Endothelial cell of umbilical vein (primary cell): ENCODE results near the gene KRCC1. TPM values are rescaled to one million over a fixed set of nuclear protein-coding genes. Genes with fewer than 3 reads are reported as not detected.

ENCODE experiments used
- Bru-seq: library from RNA; stranded (reverse); fragments of 400-500 nt; gene quantifications from one replicate; lab custom pipeline; 2021; lab: Mats Ljungman, UMichigan
- BruChase-seq, 2 experiments: library from RNA; stranded (reverse); fragments of 400-500 nt; gene quantifications; one replicate each; lab custom pipeline; 2021; lab: Mats Ljungman, UMichigan
- BruUV-seq: library from RNA; stranded (reverse); fragments of 400-500 nt; replicated peaks from 2 replicates; lab custom pipeline; 2021; lab: Mats Ljungman, UMichigan
- CTCF ChIA-PET: fragments of 300-600, 350-600 bp; sonication (Branson Sonifier 250); formaldehyde crosslinking; loops from one replicate; lab custom pipeline; 2021; ENCODE audit warnings: antibody characterized with exemption, inconsistent platforms; lab: Charles Lee
- POLR2A ChIA-PET: fragments of 300-600, 350-600 bp; sonication (Branson Sonifier 250); formaldehyde crosslinking; loops from one replicate; lab custom pipeline; 2021; ENCODE audit warnings: antibody characterized with exemption, inconsistent platforms; lab: Charles Lee
- DNase-seq: peaks from one replicate; pipeline ENCODE4 v3.0.0-alpha.2; 2011; ENCODE audit warnings: low read depth, low spot score
- FAIRE-seq: peaks from 2 replicates; lab custom pipeline; 2011; peaks lifted over from hg19 to GRCh38; lab: Jason Lieb, UNC
- H2AFZ ChIP-seq: 2 replicates; pipeline ENCODE4 v1.6.0; 2012; ENCODE audit warnings: low read depth, low read length, control low read depth, inconsistent platforms
- H3K27ac ChIP-seq: 2 replicates; pipeline ENCODE4 v1.5.1; 2011; ENCODE audit warnings: low read depth, mild to moderate bottlenecking, control low read depth, low read length, moderate library complexity; ENCODE audit not compliant: insufficient read depth
- H3K27me3 ChIP-seq, 2 experiments: 2 replicates each; pipeline versions ENCODE4 v1.6.0 to v1.6.1; 2011; ENCODE audit warnings: low read length in 2 of 2, mixed read lengths in 1 of 2; ENCODE audit not compliant: control insufficient read depth in 2 of 2, insufficient read depth in 2 of 2
- H3K36me3 ChIP-seq, 2 experiments: 2 replicates in 1 of 2; 3 replicates in 1 of 2; pipeline ENCODE4 v1.5.1; 2011; ENCODE audit warnings: low read length in 2 of 2, mild to moderate bottlenecking in 1 of 2, moderate library complexity in 1 of 2; ENCODE audit not compliant: control insufficient read depth in 2 of 2, insufficient read depth in 2 of 2; ENCODE audit errors: extremely low read depth in 1 of 2
- H3K4me1 ChIP-seq: 3 replicates; pipeline ENCODE4 v1.5.1; 2011; ENCODE audit warnings: mild to moderate bottlenecking, low read length; ENCODE audit not compliant: control insufficient read depth, insufficient read depth; ENCODE audit errors: extremely low read depth
- H3K4me2 ChIP-seq: 2 replicates; pipeline ENCODE4 v1.6.1; 2011; ENCODE audit warnings: low read length, control low read depth, mixed read lengths; ENCODE audit not compliant: insufficient read depth
- H3K4me3 ChIP-seq, 3 experiments: fragments of 200-600 bp in 1 of 3; sonication (generic), shearing (Covaris generic) in 1 of 3; replicated peaks in 1 of 3; 2 replicates each; pipeline ENCODE4 v1.5.1; 2011 to 2016; ENCODE audit warnings: control low read depth in 3 of 3, low read length in 3 of 3, mild to moderate bottlenecking in 2 of 3, inconsistent platforms in 1 of 3, low read depth in 1 of 3, moderate library complexity in 1 of 3; ENCODE audit not compliant: insufficient read depth in 1 of 3
- H3K79me2 ChIP-seq: 2 replicates; pipeline ENCODE4 v1.6.0; 2012; ENCODE audit warnings: low read length, inconsistent platforms; ENCODE audit not compliant: control insufficient read depth, insufficient read depth
- H3K9ac ChIP-seq: replicated peaks from 2 replicates; pipeline ENCODE3; 2011; ENCODE audit warnings: low read length, control low read depth; ENCODE audit not compliant: insufficient read depth; ENCODE audit errors: extremely low read depth
- H3K9me1 ChIP-seq: replicated peaks from 3 replicates; pipeline ENCODE4 v1.6.0; 2011; ENCODE audit warnings: mild to moderate bottlenecking, low read length; ENCODE audit not compliant: control insufficient read depth, insufficient read depth; ENCODE audit errors: extremely low read depth
- H3K9me3 ChIP-seq: replicated peaks from 2 replicates; pipeline ENCODE4 v1.5.1; 2012; ENCODE audit warnings: low read length, inconsistent platforms; ENCODE audit not compliant: control insufficient read depth, insufficient read depth
- H4K20me1 ChIP-seq: replicated peaks from 2 replicates; pipeline ENCODE3; 2011; ENCODE audit warnings: mild to moderate bottlenecking, low read length; ENCODE audit not compliant: control insufficient read depth, insufficient read depth; ENCODE audit errors: extremely low read depth
- CTCF ChIP-seq, 2 donors: IDR thresholded peaks; 1 replicate in 1 of 2; 2 replicates in 1 of 2; pipeline ENCODE4 v1.5.1; 2011; ENCODE audit warnings: low read length in 2 of 2, mild to moderate bottlenecking in 2 of 2, moderate library complexity in 2 of 2, control low read depth in 1 of 2, inconsistent platforms in 1 of 2, low read depth in 1 of 2; ENCODE audit not compliant: insufficient read depth in 1 of 2; ENCODE audit errors: extremely low read depth in 1 of 2
- JUN ChIP-seq: IDR thresholded peaks from 2 replicates; pipeline ENCODE4 v1.6.1; 2011; ENCODE audit warnings: borderline replicate concordance, low read depth; ENCODE audit not compliant: insufficient read length, insufficient read depth
- POLR2A ChIP-seq: IDR thresholded peaks from 2 replicates; pipeline ENCODE4 v1.6.1; 2012; ENCODE audit warnings: low read depth, mild to moderate bottlenecking, control low read depth, low read length
- POLR2AphosphoS5 ChIP-seq: IDR thresholded peaks from 2 replicates; pipeline ENCODE4 v1.6.1; 2012; ENCODE audit warnings: low read depth, mild to moderate bottlenecking, control low read depth, low read length, moderate library complexity; ENCODE audit not compliant: insufficient read depth
- dilution Hi-C: fragments of 300-500 bp; cut with MboI; formaldehyde crosslinking; loops from one replicate; pipeline ENCODE4 v1.15.0; 2019; ENCODE audit warnings: low sequenced_read_pairs; ENCODE audit not compliant: extremely low pct_ligation_motif_present
- intact Hi-C: fragments of 100-400 bp; cut with micrococcal nuclease; formaldehyde crosslinking; loops from one replicate; pipeline ENCODE4 v1.10.0; 2022
- long read RNA-seq: library from polyadenylated mRNA; stranded (forward); transcript quantifications from one replicate; pipeline ENCODE4 v2.0.0, GENCODE V29; 2021
- polyA minus RNA-seq, 3 experiments: library from RNA; depleted of rRNA, polyadenylated mRNA; stranded (reverse); fragments of >200 nt; gene quantifications; 1 replicate in 1 of 3; 2 replicates in 2 of 3; pipeline ENCODE4 v1.2.3, GENCODE V29; 2011
- polyA plus RNA-seq, 4 experiments: library from polyadenylated mRNA; depleted of rRNA in 3 of 4; stranded (reverse) in 3 of 4; unstranded in 1 of 4; fragments of >200 nt; gene quantifications; 2 replicates each; pipeline versions ENCODE4 v1.2.1 to v1.2.3, GENCODE V29; 2011 to 2012; ENCODE audit warnings: missing spikeins in 1 of 4
- total RNA-seq: library from RNA; stranded (reverse); gene quantifications from 2 replicates; pipeline ENCODE4 v1.2.3, GENCODE V29; 2021

The KRCC1 gene
- total RNA-seq = 13.7 and 15.0 TPM in 2 replicates
- 6.5 and 7.4 TPM in 2 replicates for polyA plus RNA-seq
- polyA plus RNA-seq (2011; cell fraction: cytosol; rRNA removed) = 12.2 and 12.9 TPM in 2 replicates
- 6.9 and 8.5 TPM in 2 replicates for polyA plus RNA-seq (2011; cell fraction: nucleus; rRNA removed)
- polyA plus RNA-seq (2012) = 17.3 and 19.0 TPM in 2 replicates
- polyA minus RNA-seq = 4.2 and 4.9 TPM in 2 replicates
- 1.6 TPM for polyA minus RNA-seq (2011; cell fraction: cytosol; rRNA and poly(A)+ RNA removed)
- polyA minus RNA-seq (2011; cell fraction: nucleus; rRNA and poly(A)+ RNA removed) = 1.1 and 1.8 TPM in 2 replicates
- percentile 79 among the genes with signal in this experiment for Bru-seq, nascent RNA
- percentile 65 among the genes with signal in this experiment for BruChase-seq, experiment 1, labeled RNA remaining after a 6-hour chase
- percentile 64 among the genes with signal in this experiment for BruChase-seq, experiment 2, labeled RNA remaining after a 2-hour chase
- long read RNA-seq, transcript KRCC1-201 (4 exons, 1,753 nt) = major isoform, 31 of 40 reads
- long read RNA-seq, partial matches to known transcripts = 2 of 40 reads
- long read RNA-seq, other reads (novel, unspliced or antisense) = 7 of 40 reads

- H3K27ac ChIP-seq = peak within 1 kb of the TSS; percentile 91
- BruUV-seq = no TSS peak
These were observed at the start of gene KRCC1 for GRCh38 chr2:88055371-88056128. TSS of gene KRCC1 (minus strand) at chr2:88055783. CDS start at chr2:88028563, 27,220 bp downstream.

More at GRCh38 chr2:88055371-88056128, at the start of gene KRCC1:
- H3K4me3 ChIP-seq = peak within 1 kb of the TSS; percentile 51 to 89 (median 69)
- H3K4me2 ChIP-seq = peak within 1 kb of the TSS; percentile 99
- peak within 1 kb of the TSS; percentile 82 for H2AFZ ChIP-seq
- peaks cover 22% of the 10 kb centered on the region for H3K4me1 ChIP-seq
- CTCF ChIA-PET = interaction anchor here (1.0 to 1.1 kb wide), 2 partner anchors 14 to 105 kb away, joined by 4 to 5 read pairs; no protein-coding TSS in a partner anchor
- FAIRE-seq = peak; percentile 83
- H3K27me3 ChIP-seq = no peaks in the 10 kb centered on the region
- POLR2A ChIA-PET = no interaction called here
- no peaks in the 10 kb centered on the region for H3K9me3 ChIP-seq
- H3K9ac ChIP-seq = peak within 1 kb of the TSS; percentile 98
- H3K9me1 ChIP-seq = no peaks in the 10 kb centered on the region
- TF ChIP-seq POLR2A (peak; percentile 92), CTCF (IDR thresholded peaks at IDR 0.05; ENCODE audit: extremely low read depth in 1 of 2, insufficient read depth in 1 of 2, low read depth in 1 of 2, low read length in 2 of 2) (no peak), JUN (no peak), POLR2AphosphoS5 (peak; percentile 97)
- H3K36me3 ChIP-seq = no peaks in the 10 kb centered on the region
- dilution Hi-C loops = no loop called here
- peak; percentile 88 for DNase-seq
- H3K79me2 ChIP-seq = peaks cover 30% of the 10 kb centered on the region
- intact Hi-C loops = loop anchor here (1.0 kb wide), 1 partner anchor 42 kb away; no protein-coding TSS in a partner anchor
- no peaks in the 10 kb centered on the region for H4K20me1 ChIP-seq
